SK-N-SH treated with all-trans-retinoic acid at 6 μM for 48 hours (cell line): ENCODE results near the gene SETDB2.

Experiments used
- ARNTL ChIP-seq: fragments of 450-650 bp; formaldehyde crosslinking; IDR thresholded peaks from 2 replicates; pipeline ENCODE4 v1.5.0; 2020; ENCODE audit warnings: low read depth, mild to moderate bottlenecking, moderate library complexity, borderline replicate concordance
- TOX ChIP-seq: fragments of 250-450 bp; sonication (Bioruptor Pico); IDR thresholded peaks from 2 replicates; pipeline ENCODE4 v1.8.0; 2021; ENCODE audit warnings: mild to moderate bottlenecking, moderate library complexity, borderline replicate concordance

GRCh38 chr13:49528161-49528560, 84.1 kb downstream of the SETDB2 start:
- no peak for TF ChIP-seq TOX (CRISPR knock-in tag)
- TF ChIP-seq ARNTL (CRISPR knock-in tag), result no peak
